ENCODE data around the gene CERS1. TPM values are rescaled to one million over a fixed set of nuclear protein-coding genes. Genes with fewer than 3 reads are reported as not detected.

Gene CERS1
- total and polyA plus RNA-seq, 10 of the 15 experiments (the other 5 are each of a cell fraction or from before 2014, with no cell fraction given) = 0.19 TPM; not detected in 9

DNA sequence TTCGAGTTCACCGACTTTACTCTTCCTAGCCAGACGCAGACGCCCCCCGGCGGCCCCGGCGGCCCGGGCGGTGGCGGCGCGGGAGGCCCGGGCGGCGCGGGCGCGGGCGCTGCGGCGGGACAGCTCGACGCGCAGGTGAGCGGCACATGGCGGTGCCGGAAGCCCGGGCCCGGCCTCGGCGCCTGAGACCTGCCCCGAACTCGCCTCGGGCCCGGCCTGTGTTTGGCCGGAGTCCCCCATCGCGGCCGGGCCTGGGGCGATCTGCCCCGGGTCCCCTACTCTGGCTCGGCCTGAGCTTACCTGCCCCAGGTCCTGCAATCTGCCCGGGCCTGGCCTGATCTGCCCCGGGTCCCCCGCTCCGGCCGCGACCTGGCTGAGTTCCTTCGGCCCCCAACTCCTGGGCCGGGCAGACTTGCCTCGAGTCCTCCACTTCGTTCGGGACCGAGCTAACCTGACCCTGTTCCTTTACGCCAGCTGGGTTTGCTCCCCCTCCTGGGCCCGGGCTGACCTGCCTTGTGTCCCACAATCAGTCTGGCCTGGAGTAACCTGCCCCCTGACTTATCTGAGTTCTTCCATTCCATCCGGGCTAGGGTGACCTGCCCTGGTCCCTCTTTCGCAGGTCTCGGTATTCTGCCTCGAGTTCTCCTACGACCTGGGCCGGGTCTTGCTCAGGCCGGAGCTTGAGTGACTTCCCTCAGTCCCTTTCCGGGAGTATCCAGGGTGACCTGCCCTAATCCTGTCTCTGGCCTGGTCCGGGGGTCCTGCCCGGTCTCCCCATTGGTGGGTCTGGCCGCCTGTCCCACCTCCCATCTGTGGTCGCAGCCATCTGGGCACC, 63.4 kb downstream of the CERS1 start:
- Histone ChIP-seq H3K4me1 (ENCODE audit: control insufficient read depth, insufficient read depth, low read length) (peaks cover 5% of the 10 kb centered on the region), H3K9ac (ENCODE audit: control insufficient read depth, insufficient read depth, low read length) (peak overlapping the region; percentile 84), H3K27me3 (replicated peaks in 1 of 2; ENCODE audit: control insufficient read depth in 2 of 2, insufficient read depth in 2 of 2, low read length in 1 of 2) (no peaks in the 10 kb centered on the region), H3K4me2 (ENCODE audit: control insufficient read depth, insufficient read depth) (peak overlapping the region; percentile 73), H3K27ac (ENCODE audit: control insufficient read depth, insufficient read depth) (peak overlapping the region; percentile 91), H3K9me3 (replicated peaks; ENCODE audit: control insufficient read depth, insufficient read depth, low read length) (no peaks in the 10 kb centered on the region), H4K20me1 (ENCODE audit: control insufficient read depth, insufficient read depth) (peaks cover 15% of the 10 kb centered on the region), H3K36me3 (ENCODE audit: control insufficient read depth in 2 of 2, insufficient read depth in 2 of 2, low read length in 1 of 2) (peaks cover 4 to 6% of the 10 kb centered on the region in 2 experiments; a peak in 3 of 4 replicates), H2AFZ (ENCODE audit: control insufficient read depth, low read depth, low read length) (no peak overlapping the region), H3K79me2 (ENCODE audit: control insufficient read depth, insufficient read depth, low read length) (peaks cover 58% of the 10 kb centered on the region), H3K4me3 (peak overlapping the region; percentile 93)
- no peak for FAIRE-seq
- in situ Hi-C loops (cut with MboI) = no loop called here
- no peak for TF ChIP-seq BRCA1 (IDR thresholded peaks at IDR 0.05; ENCODE audit: low read depth, low read length)
- TF ChIP-seq CHD1 (IDR thresholded peaks at IDR 0.05; ENCODE audit: low read depth, low read length) = no peak
- TF ChIP-seq, protein P1, sequence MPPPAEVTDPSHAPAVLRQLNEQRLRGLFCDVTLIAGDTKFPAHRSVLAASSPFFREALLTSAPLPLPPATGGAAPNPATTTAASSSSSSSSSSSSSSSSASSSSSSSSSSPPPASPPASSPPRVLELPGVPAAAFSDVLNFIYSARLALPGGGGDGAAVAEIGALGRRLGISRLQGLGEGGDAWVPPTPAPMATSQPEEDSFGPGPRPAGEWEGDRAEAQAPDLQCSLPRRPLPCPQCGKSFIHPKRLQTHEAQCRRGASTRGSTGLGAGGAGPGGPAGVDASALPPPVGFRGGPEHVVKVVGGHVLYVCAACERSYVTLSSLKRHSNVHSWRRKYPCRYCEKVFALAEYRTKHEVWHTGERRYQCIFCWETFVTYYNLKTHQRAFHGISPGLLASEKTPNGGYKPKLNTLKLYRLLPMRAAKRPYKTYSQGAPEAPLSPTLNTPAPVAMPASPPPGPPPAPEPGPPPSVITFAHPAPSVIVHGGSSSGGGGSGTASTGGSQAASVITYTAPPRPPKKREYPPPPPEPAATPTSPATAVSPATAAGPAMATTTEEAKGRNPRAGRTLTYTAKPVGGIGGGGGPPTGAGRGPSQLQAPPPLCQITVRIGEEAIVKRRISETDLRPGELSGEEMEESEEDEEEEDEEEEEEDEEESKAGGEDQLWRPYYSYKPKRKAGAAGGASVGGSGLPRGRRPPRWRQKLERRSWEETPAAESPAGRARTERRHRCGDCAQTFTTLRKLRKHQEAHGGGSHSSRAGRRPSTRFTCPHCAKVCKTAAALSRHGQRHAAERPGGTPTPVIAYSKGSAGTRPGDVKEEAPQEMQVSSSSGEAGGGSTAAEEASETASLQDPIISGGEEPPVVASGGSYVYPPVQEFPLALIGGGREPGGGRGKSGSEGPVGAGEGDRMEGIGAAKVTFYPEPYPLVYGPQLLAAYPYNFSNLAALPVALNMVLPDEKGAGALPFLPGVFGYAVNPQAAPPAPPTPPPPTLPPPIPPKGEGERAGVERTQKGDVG (CRISPR knock-in tag; IDR thresholded peaks at IDR 0.05) = no peak
- TF ChIP-seq SRF (IDR thresholded peaks at IDR 0.05; ENCODE audit: low read depth in 2 of 2, low read length in 2 of 2) = no peak
- TF ChIP-seq, protein P2, sequence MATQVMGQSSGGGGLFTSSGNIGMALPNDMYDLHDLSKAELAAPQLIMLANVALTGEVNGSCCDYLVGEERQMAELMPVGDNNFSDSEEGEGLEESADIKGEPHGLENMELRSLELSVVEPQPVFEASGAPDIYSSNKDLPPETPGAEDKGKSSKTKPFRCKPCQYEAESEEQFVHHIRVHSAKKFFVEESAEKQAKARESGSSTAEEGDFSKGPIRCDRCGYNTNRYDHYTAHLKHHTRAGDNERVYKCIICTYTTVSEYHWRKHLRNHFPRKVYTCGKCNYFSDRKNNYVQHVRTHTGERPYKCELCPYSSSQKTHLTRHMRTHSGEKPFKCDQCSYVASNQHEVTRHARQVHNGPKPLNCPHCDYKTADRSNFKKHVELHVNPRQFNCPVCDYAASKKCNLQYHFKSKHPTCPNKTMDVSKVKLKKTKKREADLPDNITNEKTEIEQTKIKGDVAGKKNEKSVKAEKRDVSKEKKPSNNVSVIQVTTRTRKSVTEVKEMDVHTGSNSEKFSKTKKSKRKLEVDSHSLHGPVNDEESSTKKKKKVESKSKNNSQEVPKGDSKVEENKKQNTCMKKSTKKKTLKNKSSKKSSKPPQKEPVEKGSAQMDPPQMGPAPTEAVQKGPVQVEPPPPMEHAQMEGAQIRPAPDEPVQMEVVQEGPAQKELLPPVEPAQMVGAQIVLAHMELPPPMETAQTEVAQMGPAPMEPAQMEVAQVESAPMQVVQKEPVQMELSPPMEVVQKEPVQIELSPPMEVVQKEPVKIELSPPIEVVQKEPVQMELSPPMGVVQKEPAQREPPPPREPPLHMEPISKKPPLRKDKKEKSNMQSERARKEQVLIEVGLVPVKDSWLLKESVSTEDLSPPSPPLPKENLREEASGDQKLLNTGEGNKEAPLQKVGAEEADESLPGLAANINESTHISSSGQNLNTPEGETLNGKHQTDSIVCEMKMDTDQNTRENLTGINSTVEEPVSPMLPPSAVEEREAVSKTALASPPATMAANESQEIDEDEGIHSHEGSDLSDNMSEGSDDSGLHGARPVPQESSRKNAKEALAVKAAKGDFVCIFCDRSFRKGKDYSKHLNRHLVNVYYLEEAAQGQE (IDR thresholded peaks at IDR 0.05; ENCODE audit: low read depth, low read length) = no peak
- TF ChIP-seq, protein P3, sequence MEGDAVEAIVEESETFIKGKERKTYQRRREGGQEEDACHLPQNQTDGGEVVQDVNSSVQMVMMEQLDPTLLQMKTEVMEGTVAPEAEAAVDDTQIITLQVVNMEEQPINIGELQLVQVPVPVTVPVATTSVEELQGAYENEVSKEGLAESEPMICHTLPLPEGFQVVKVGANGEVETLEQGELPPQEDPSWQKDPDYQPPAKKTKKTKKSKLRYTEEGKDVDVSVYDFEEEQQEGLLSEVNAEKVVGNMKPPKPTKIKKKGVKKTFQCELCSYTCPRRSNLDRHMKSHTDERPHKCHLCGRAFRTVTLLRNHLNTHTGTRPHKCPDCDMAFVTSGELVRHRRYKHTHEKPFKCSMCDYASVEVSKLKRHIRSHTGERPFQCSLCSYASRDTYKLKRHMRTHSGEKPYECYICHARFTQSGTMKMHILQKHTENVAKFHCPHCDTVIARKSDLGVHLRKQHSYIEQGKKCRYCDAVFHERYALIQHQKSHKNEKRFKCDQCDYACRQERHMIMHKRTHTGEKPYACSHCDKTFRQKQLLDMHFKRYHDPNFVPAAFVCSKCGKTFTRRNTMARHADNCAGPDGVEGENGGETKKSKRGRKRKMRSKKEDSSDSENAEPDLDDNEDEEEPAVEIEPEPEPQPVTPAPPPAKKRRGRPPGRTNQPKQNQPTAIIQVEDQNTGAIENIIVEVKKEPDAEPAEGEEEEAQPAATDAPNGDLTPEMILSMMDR (IDR thresholded peaks at IDR 0.05 in 2 of 3, conservative IDR thresholded peaks at IDR 0.05 in 1 of 3; ENCODE audit: control insufficient read depth in 2 of 3, extremely low read depth in 1 of 3, insufficient read depth in 1 of 3, low read depth in 3 of 3, low read length in 3 of 3) = peak; percentile 11 to 29 (median 27); a peak in 4 of 6 replicates
- 0 out of 2 replicates have a peak, but pooled peaks have one; percentile 9 for TF ChIP-seq POLR2A (IDR thresholded peaks at IDR 0.05; ENCODE audit: low read depth, low read length)
- intact Hi-C loops (cut with micrococcal nuclease; ENCODE audit: unreplicated experiment) = loop anchor here (5.0 kb wide), 1 partner anchor 240 kb away; no protein-coding TSS in a partner anchor
- no TSS peak for BruUV-seq (replicated peaks)
- peak; percentile 66 for ATAC-seq
- SMC1A ChIA-PET (ENCODE audit: uncharacterized antibody, unreplicated experiment) = interaction anchor here (1.3 to 4.2 kb wide), 4 partner anchors 11 to 30 kb away, joined by 4 to 24 read pairs (median 8); no protein-coding TSS in a partner anchor
- CTCF ChIA-PET = interaction anchor here (0.7 to 8.2 kb wide), 4 partner anchors 9 to 312 kb away, joined by 3 to 109 read pairs (median 5); no protein-coding TSS in a partner anchor
- RAD21 ChIA-PET (ENCODE audit: unreplicated experiment) = interaction anchor here (1.0 to 3.5 kb wide), 5 partner anchors 9 to 313 kb away, joined by 3 to 24 read pairs (median 4); no protein-coding TSS in a partner anchor
- no peak for DNase-seq (ENCODE audit: low read depth, low spot score)
- POLR2A ChIA-PET = interaction anchor here (0.5 to 2.2 kb wide), 8 partner anchors 8 to 1944 kb away, joined by 3 to 8 read pairs (median 4); partner anchors contain the start of genes COPE and F2RL3
- WGBS (ENCODE audit: insufficient coverage, insufficient replicate concordance, low lambda C conversion rate, missing lambda C conversion rate) = under 1% methylated on average over 35 of the region's 69 CpGs
